Retinal pigment epithelial cell (primary cell): ENCODE measurements around the gene ZNF740.
"Not testable (repeated sequence)": the region's sequence is repeated elsewhere in the genome, so short reads cannot be mapped to it uniquely, and the experiment has no call there.

Experiments used
- DNase-seq: peaks from one replicate; pipeline ENCODE4 v3.0.0-alpha.2; 2010; ENCODE audit warnings: low read depth
- H3K4me3 ChIP-seq: 2 replicates; pipeline ENCODE4 v1.5.1; 2011; ENCODE audit warnings: mild to moderate bottlenecking, low read length, control low read depth, moderate library complexity
- TF ChIP-seq, protein P1 (sequence below): conservative IDR thresholded peaks from 2 replicates; pipeline ENCODE4 v1.5.1; 2011; ENCODE audit warnings: low read depth, low read length, control low read depth, inconsistent platforms

The ZNF740 gene

DNA sequence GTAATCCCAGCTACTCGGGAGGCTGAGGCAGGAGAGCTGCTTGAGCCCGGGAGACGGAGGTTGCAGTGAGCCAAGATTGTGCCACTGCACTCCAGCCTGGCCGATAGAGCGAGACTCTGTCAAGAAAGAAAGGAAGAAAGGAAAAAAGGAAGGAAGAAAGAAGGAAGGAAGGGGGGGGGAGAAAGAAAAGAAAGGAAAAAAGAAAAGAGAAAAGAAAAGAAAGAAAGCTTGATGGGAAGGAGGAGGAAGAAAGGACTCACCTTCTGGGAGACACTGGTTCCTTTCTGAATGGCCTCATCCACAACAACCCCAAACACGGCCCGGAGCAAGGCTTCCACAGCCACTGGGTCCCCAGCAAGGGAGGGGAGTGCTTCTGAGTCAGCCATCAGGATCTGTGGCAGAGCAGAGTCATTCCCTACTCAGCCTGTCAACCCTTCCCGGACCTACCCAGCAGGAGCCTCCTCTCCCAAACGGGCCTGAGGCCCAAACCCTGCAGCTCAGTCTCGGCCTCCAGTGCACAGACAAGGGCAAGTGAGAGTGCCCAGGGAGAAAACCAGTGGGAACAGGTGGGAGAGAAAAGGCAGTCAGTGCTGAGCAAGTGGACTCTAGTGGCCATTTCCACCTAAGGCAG lies 7.3 kb upstream of the ZNF740 start:
- DNase-seq = no peak
- no peak overlapping the region for H3K4me3 ChIP-seq
- TF ChIP-seq, protein P1, sequence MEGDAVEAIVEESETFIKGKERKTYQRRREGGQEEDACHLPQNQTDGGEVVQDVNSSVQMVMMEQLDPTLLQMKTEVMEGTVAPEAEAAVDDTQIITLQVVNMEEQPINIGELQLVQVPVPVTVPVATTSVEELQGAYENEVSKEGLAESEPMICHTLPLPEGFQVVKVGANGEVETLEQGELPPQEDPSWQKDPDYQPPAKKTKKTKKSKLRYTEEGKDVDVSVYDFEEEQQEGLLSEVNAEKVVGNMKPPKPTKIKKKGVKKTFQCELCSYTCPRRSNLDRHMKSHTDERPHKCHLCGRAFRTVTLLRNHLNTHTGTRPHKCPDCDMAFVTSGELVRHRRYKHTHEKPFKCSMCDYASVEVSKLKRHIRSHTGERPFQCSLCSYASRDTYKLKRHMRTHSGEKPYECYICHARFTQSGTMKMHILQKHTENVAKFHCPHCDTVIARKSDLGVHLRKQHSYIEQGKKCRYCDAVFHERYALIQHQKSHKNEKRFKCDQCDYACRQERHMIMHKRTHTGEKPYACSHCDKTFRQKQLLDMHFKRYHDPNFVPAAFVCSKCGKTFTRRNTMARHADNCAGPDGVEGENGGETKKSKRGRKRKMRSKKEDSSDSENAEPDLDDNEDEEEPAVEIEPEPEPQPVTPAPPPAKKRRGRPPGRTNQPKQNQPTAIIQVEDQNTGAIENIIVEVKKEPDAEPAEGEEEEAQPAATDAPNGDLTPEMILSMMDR = no peak

- TF ChIP-seq, protein P1 = peak; percentile 24
- no peak overlapping the region for H3K4me3 ChIP-seq
- no peak for DNase-seq
These were observed 5.5 kb upstream of the ZNF740 start for GRCh38 chr12:53174881-53175491.

DNA sequence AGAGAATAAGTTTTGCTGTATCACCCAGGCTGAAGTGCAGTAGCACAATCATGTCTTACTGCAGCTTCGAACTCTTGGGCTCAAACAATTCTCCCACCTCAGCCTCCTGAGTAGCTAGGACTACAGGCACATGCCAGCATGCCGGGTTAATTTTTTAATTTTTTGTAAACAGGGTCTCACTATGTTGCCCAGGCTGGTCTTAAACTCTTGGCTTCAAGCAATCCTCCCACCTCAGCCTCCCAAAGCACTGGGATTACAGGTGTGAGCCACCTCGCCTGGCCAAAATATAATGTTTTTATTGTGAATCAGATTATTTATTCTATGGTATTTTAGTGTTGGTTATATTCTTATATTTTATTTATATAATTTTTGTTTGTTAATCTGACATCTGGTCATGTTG lies 3.8 kb upstream of the ZNF740 start:
- no peak for DNase-seq
- TF ChIP-seq, protein P1 = no peak
- no peak overlapping the region for H3K4me3 ChIP-seq

DNA sequence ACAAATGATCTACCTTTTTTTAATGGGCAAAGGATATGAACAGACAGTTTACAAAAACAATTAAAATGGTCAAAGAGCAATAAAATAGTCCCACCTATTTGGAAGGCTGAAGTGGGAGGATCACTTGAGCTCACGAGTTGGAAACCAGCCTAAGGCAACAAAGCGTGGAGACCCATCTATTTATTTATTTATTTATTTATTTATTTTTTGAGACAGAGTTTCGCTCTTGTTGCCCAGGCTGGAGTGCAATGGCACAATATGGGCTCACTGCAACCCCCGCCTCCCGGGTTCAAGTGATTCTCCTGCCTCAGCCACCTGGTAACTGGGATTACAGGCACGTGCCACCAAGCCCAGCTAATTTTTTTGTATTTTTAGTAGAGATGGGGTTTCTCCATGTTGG lies 3.1 kb upstream of the ZNF740 start:
- H3K4me3 ChIP-seq, DNase-seq: not testable (repeated sequence)

- not testable (repeated sequence) for DNase-seq
These were observed 1.7 kb upstream of the ZNF740 start for GRCh38 chr12:53178803-53179202.

GRCh38 chr12:53179687-53180219 lies 769 bp upstream of the ZNF740 start:
- H3K4me3 ChIP-seq = peak overlapping the region; percentile 72
- TF ChIP-seq, protein P1 = no peak
- no peak for DNase-seq

More at GRCh38 chr12:53178803-53179202, 1.7 kb upstream of the ZNF740 start:
- not testable (repeated sequence) for H3K4me3 ChIP-seq

GRCh38 chr12:53180931-53181645 lies 566 bp downstream of the ZNF740 start:
- TF ChIP-seq, protein P1 = no peak
- no peak for DNase-seq
- H3K4me3 ChIP-seq = peak overlapping the region; percentile 72

DNA sequence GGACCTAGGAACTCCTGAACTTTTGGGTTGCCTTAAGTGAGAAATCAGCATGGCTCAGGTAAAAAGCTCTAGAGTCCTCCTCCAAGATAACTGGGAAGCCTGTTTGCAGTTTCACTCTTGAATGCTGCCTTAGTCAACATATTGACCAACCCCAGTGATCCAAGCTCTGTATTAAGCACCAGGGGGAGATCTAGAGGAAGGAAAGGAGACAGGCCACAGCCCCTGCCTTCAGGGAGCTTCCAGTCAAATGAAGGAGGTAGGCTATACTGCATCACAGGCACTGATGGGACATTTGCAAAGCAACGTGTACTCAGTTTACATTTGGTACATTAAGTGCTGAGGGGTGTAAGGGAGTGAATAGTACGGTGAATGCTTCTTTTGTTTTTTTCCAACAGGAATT lies 1.4 kb downstream of the ZNF740 start:
- TF ChIP-seq, protein P1 = no peak
- H3K4me3 ChIP-seq = peak overlapping the region; percentile 72
- DNase-seq = no peak
